ENCODE results near the gene ADSS1.

The ADSS1 gene

DNA sequence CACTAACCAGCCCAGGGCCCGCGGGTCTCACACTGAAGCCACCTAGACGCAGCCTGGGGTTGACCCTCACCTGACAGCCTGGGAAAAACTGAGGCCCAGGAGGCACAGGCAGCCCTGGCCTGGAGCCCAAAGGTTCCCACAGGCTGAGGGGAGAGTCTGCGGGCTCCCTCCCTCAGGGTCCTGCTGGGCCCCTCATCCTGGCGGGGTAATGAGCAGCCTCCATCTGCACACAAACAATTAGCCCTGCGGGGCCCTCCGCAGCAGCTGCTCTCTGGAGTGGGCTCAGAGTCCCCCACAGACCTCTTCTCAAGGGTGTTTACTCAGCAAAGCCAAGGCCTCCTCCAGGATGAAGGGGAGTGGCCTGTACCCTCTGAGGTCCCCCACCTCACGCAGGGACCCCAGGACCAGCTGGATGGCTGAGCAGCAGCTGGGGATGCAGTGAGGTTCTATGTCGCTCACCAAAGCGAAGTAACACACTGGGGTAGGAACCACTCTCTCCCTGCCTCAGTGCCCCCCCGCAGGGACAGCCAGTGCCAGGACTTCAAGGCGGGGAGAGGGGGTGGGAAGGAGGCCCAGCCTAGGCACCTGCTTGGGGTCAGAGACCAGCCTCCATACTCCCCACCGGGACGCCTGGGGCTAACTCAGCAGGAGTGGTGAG lies 64.3 kb downstream of the ADSS1 start:
- TF ChIP-seq CTCF (IDR thresholded peaks at IDR 0.05; ENCODE audit: extremely low read depth, insufficient read depth, missing control alignments), result no peak
- in situ Hi-C loops (cut with MboI; ENCODE audit: low pct_unique_long_range_greater_than_20kb, low sequenced_read_pairs, unreplicated experiment), result no loop called here
- no peak for DNase-seq (ENCODE audit: low spot score)

- no peak for DNase-seq (ENCODE audit: low spot score)
- no peak for TF ChIP-seq CTCF (IDR thresholded peaks at IDR 0.05; ENCODE audit: extremely low read depth, insufficient read depth, missing control alignments)
- in situ Hi-C loops (cut with MboI; ENCODE audit: low pct_unique_long_range_greater_than_20kb, low sequenced_read_pairs, unreplicated experiment), result no loop called here
Observed at GRCh38 chr14:104788873-104789663, 65.0 kb downstream of the ADSS1 start.

DNA sequence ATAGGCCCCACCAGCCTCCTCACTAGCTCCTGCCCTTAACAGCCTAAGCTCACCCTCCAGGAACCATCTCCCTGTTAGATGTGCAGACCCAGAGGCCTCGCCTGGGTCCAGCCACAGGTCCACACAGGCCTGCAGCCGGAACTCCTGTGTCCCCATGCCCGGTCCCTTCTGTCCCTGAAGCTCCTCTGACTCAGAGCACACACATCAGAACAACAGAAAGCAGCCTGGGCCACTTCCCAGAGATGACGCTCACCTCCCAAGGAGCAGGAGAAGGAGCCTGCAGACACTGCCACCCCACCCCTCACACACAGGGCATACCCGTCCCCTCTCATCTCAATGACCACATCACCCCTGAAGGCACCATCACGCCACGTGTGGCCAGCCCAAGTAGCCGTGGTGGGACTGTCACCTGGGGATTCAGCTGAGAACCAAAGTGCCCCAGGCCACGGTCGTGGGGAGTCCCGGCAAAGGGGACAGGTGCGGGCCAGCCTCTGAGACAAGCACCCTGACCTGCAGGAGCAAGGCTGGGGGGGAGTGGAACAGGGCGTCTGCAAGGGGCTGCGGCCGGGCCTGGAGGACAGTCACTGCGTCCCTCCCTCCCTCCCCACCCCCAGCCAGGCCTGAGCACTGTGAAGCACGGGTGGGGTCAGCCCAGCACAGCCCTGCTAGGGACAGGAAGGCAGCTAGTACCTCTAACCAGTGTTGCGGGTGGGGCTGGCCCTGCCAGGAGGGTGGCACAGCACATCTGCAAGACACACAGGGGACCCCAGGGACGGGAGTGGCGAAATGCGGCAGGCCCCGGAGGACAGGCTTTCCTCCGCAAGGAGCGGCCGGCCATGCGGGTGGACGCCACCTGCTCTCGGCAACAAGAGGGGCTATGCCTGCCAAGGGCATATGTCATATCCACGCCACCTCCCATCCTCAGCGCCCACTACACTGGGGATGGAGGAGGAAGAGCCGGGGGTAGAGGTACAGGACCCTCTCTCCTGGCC lies 66.0 kb downstream of the ADSS1 start:
- in situ Hi-C loops (cut with MboI; ENCODE audit: low pct_unique_long_range_greater_than_20kb, low sequenced_read_pairs, unreplicated experiment), result no loop called here
- TF ChIP-seq CTCF (IDR thresholded peaks at IDR 0.05; ENCODE audit: extremely low read depth, insufficient read depth, missing control alignments), result no peak
- DNase-seq (ENCODE audit: low spot score), result no peak

DNA sequence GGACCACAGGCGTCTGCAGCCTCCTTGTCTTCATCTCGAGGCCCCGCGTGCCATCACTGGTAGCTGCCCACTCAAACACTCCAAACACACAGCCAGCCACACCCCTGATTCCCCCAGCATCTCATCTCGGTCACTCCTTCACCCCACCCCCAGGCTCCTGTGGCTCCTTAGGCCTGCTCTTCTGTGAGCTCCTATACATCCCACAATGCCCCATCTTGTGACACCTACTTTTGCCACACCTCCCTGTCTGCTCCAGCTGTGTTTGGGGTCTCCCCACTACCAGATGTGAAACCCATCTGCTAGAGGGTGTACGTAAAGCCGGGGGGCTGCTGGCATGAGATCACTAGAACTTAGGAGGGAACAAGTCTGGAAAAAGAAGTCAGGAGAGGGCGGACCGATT lies 67.4 kb downstream of the ADSS1 start:
- TF ChIP-seq CTCF (IDR thresholded peaks at IDR 0.05; ENCODE audit: extremely low read depth, insufficient read depth, missing control alignments), result no peak
- no peak for DNase-seq (ENCODE audit: low spot score)
- in situ Hi-C loops (cut with MboI; ENCODE audit: low pct_unique_long_range_greater_than_20kb, low sequenced_read_pairs, unreplicated experiment), result no loop called here

GRCh38 chr14:104792101-104792884 lies 68.3 kb downstream of the ADSS1 start:
- TF ChIP-seq CTCF (IDR thresholded peaks at IDR 0.05; ENCODE audit: extremely low read depth, insufficient read depth, missing control alignments), result no peak
- in situ Hi-C loops (cut with MboI; ENCODE audit: low pct_unique_long_range_greater_than_20kb, low sequenced_read_pairs, unreplicated experiment), result no loop called here
- DNase-seq (ENCODE audit: low spot score), result no peak

All from GM13977 (cell line).